NCI-H2171 treated with DMSO at 0.1 percent for 48 hours (cell line): ENCODE results near the gene TENM4.
"Not testable (repeated sequence)": the region's sequence is repeated elsewhere in the genome, so short reads cannot be mapped to it uniquely, and the experiment has no call there.

ENCODE experiments used
- DNase-seq: peaks from one replicate; lab custom pipeline; 2025; lab: John Stamatoyannopoulos, UW

Gene TENM4

DNA sequence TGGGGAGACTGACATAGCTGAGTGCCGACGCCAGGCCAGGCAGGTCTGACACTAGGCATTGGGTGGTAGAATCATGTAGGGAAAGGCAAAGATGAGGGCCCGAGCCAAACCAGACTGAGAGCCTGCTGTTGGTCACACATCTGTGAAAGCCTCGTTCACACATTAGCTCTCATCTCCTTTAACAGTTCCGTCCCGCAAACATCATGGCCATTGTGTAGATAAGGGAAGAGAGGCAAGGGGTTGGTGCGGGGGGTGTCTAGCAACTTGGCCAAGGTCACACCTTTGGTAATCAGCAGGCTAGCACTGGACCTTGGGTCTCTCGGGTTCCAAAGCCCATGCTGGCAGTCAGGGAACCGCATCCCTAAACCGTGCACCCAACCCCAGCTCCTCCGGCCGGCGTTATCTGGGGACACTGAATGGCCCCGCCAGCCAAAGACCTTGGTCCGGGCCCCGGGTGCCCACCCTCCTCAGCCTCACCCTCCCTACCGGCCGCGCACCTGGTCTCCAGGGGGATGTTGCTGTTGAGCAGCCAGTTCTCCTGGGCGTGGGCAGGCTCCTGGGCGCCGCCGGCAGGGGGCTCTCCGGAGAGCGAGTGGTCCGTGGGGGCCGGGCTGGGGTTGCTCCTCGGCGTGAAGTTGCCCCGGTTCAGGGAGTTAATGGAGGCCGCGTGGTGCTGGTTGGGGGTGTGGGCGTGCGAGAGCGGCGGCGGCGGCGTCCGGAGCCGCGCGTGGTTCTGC is 537.9 kb downstream of the TENM4 start:
- DNase-seq, result no peak

DNA sequence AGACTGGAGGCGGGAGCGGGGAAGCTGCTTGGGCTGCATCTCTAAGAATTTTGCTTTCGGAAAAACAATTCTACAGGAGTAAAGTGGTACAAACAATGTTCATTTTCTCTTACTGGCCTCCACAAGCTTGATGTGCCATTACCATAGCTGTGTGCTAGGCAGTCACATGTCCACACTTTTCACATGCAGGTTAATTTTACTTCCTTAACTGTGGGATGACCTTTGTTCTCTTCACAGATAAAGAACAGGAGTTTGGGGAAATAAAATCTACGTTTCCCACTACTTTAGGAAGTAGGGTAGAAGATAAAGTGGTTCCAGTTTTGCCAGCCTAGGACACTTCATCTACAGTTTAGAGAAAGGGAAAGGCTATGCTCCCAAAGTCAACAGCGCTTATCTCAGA is 539.0 kb downstream of the TENM4 start:
- DNase-seq, result no peak

DNA sequence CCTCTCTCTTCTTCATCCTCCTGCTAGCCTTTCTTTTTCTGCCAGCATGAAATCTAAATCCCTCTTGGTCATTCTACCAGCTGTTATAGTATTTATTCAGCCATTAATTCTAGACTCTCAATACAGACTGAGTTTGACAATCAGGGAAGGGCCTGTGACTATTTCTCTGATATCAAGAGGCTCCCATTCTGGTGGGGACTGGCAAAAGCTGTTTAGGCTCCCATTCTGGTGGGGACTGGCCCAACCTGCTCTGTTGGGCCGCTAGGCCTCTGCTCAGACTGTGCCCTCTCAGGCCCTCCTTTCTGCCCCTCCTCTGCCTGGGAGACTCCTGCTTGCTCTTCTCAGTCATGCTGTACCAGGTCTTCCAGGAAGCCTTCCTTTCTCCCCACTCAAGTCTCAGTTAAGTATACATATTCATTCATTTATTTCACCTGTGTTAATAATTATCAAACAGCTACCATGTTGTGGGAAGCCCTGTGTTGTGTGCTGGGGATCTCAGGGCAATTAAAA is 542.5 kb downstream of the TENM4 start:
- DNase-seq, result no peak

DNA sequence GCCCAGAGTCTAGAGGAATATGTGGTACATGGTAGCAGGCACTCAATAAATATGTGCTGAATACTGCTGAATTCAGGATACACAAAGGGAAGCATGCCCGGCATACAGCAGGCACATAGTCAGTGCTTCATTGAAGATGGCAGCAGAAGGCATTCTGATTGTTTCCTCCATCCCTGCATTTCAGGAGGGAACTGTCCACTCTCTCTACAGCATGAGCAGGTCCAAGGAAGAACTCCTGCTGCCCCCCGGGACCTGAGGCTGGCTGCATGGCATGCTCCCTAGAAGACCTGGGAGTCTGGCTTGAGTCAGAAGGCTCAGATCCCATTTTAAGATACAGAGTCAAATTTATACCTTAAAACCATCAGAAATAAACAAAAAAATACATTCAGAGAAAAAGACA is 546.8 kb downstream of the TENM4 start:
- DNase-seq, result no peak

DNA sequence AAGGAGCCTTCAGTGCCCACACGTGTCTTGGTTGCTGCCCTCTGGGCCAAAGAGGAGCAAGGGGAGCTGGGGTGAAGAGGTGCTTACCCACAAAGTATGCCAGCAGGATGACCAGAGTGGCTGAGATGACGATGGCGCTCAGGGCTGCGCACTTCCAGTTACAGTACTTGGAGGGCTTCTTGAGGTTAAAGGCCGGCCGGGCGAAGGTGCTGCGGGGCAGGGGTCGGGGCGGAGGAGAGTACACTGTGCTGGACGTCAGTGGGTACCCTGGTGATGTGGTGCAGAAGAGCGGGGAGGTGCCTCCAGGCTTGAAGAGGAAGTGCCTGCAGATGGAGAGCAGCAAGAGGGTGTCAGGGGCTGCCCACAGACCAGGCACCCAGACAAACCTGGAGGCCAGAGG is 551.1 kb downstream of the TENM4 start:
- DNase-seq, result no peak

DNA sequence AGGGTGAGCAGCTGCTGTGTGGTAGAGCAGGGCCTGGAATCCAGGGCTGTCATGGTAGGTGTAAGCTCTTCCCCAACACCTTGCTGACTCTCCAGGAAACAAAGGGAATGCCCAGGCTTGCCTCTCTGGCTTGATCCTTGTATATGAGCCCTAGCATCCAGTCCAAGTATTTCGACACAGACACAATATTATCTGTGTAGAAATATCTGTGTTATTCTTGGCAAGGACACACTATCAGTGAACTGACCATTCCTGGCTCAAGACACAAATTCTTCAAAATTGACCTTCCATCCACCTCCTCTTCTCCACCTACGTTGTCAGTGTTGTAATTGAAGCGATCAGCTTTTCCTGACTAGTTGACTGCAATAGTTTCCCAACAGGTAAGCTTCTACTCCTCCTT is 554.2 kb downstream of the TENM4 start:
- DNase-seq, result no peak

DNA sequence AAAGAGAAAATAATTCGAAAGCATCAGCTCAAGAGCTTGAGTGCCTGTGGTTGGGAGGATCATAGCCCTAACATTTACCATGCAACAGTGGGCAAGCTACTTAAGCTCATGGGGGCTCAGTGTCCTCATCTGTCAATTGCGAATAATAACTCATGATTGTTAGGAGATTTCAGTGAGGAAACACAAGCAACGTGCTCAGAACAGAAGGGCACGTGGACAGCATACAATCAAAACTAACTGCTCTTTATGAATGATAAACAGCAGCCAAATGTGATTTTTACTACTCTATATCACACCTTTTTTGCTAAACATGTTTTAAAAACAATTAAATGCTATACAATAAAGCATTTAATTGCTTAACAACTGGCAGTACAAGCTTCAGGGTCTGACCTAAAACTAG is 556.1 kb downstream of the TENM4 start:
- no peak for DNase-seq

DNA sequence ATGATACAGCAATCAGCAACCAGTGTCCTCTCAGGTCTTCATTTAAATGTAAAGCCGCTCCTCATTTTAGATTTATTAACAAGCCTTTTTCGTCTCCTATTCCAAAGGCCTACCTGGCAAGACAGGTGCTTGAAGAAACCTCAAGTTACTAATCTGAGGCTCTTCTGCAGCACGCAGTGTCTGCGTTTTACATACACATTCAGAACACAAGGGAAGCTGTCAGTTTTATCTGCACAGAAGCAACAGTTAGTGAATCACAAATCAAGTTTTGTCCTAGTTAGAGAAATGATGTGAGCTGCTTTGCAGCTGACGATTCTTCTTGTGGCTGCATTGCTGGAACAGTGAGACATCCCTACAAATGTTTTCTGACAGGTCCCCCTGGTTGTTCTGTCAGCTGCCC is 557.3 kb downstream of the TENM4 start:
- no peak for DNase-seq

DNA sequence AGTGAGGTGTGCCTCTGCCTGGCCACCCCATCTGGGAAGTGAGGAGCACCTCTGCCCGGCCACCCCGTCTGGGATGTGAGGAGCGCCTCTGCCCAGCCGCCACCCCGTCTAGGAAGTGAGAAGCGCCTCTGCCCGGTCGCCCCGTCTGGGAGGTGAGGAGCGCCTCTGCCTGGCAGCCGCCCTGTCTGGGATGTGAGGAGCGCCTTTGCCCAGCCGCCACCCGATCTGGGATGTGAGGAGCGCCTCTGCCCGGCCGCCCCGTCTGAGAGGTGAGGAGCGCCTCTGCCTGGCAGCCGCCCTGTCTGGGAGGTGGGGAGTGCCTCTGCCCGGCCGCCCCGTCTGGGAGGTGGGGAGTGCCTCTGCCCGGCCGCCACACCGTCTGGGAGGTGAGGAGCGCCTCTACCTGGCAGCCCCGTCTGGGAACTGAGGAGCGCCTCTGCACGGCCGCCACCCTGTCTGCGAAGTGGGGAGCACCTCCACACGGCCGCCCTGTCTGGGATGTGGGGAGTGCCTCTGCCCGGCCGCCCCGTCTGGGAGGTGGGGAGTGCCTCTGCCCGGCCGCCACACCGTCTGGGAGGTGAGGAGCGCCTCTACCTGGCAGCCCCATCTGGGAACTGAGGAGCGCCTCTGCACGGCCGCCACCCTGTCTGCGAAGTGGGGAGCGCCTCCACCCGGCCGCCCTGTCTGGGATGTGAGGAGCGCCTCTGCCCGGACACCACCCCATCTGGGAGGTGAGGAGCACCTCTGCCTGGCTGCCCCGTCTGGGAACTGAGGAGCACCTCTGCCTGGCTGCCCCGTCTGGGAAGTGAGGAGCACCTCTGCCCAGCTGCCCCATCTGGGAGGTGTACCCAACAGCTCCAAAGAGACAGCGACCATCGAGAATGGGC is 561.5 kb downstream of the TENM4 start:
- DNase-seq, result not testable (repeated sequence)

DNA sequence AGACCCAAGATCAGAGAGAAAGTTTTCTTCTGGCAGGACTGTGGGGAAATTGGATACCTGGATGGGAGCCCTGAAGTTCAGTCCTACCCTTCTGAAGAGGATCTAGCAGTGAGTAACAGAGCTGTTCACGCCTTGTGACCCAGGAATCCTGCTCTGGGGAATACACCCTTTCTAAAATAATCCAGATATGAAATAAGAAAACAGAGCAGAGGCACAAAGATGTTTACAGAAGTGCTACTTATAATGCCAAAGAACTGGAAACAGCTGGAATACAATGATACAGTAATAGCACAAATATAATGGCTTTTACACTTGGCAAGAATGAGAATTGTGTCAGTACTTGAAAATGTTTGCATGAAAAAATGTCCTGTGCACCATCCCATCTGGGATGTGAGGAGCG is 562.2 kb downstream of the TENM4 start:
- no peak for DNase-seq

DNA sequence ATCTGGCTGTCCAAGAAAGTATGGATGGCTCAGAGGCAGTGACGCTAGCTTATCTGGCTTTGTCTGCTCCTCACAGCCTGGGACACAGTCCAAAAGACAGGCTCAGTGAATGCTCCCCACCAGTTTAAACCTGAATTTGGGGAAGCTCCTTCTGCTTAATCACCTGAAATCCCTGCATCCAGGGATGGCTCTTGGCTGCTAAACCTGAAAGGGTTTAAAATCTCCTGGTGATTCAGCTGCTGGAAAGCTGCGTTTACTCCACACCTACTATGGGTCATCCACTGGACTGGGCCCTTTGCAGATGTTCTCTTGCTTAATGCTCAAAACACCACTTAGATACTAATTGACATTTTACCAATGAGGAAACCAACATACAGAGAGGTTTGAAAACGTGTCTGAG is 564.2 kb downstream of the TENM4 start:
- no peak for DNase-seq

DNA sequence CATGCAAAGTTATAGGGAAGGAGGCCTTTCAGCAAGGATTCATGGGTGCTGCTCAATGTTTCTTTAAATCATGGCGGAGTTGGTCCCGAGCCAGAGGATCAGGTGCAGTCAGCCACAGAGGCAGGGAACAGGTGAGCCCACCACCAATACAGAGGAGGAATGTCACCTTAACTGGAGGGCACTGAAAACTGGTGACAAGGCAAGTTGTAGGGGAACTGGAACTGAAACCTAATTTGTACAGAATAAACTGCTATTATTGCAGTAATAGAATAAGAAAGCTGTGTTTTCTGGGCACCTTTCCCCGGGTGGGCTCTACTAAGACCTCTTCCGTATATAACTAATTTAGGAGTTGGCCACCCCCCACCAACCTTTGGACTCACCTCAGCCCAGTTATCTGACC is 570.2 kb downstream of the TENM4 start:
- DNase-seq, result no peak

DNA sequence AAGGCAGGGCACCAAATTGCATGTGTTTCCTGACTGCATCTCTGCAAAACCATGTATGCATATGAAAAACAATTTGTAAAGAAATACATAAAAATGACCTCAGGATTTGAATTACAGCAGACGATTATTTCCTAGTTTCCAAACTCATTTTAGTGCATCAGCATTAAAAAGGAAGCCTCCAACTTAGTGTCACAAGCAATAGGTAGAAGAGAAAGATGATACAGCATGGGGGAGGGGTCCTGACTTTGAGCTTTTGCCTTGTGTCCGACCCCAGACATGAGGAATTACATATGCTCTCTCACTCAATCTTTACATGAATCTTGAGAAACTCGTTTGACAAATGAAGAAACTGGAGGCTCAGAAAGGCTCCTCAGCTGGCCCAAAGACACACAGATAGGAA is 571.5 kb downstream of the TENM4 start:
- no peak for DNase-seq

DNA sequence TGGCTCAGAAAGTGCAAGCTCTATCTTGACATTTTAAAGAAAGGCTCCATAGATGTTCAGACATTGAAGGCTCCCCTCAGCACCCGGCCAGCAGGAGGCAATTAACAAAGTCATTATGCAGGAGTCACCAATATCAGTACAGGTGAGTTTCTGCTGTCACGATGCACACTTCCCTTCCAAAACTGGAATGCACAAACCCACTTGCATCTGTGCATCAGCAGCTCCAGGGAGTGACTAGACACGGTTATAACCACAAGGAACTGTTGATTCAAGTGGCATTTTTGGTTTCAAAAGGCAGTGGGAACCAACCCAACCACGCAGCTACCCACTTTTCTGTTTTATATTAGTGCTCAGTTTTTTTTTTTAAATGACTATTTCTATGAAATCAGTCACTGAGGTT is 572.3 kb downstream of the TENM4 start:
- DNase-seq, result no peak

DNA sequence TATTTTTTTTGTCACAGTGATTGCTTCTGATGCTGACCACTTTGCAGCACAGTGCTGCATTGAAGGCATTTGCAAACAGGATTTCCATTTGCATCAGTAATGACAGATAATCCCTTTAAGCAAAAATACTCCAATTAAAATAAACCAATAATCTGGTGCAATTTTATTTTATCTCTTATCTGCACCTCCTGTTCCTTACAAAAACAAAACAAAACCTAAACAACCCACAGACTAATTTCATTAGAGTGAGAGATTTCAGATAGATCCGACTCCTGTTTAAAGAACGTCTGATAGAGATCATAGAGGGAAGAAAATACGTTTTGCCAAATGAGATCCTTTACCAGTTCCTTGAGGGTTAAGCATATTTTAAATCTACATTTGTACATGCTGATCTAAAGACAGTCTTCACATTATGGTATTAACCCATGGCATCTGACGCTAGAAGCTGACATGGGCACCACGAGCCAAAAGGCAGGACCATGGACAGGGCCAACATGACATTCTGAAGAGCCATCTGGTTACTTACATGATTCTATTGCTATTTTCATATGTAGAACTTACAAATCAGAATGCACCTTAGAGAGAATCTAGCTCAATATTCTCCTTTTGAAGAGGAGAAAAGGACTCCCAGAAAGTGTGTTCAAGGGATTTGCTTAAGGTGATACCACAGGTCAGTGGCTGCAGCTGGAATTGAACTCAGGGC is 580.0 kb downstream of the TENM4 start:
- DNase-seq, result no peak

DNA sequence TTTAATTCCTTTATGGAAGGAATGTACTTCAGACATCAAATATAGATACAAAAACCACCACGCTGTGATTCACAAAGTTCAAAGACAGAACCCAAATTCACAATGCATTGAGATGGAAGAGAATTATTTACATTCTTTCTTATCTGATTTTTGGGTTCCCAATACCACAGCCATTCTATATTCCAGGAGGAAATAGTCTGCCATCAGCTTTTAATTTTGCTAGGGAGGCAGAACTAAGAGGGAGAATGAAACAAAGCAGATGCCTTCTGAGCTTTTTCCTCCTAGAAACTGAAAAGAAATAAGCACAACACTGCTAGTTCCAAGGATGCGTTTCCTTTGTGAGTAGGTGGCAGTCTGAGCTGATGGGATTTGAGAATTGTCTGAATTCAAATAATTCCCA is 583.1 kb downstream of the TENM4 start:
- DNase-seq, result no peak

DNA sequence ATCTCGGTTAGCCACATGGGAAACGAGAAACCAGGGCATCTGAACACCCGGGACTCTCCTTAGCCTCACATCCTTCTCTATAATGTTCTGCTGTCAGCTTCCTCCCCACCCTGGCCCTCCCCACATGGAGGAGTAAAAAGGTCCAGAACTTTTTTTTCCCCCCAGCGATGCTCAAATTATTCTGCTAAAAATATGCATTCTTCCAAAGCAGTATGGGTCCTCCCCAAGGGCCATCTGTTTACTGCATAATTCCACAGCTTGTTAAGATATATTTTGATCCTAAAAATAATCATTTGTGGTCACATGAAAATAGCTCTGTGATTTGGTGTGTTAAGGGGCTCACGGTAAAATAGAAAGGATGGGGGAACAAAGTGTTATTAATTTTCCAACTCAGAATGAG is 584.6 kb downstream of the TENM4 start:
- DNase-seq, result no peak

DNA sequence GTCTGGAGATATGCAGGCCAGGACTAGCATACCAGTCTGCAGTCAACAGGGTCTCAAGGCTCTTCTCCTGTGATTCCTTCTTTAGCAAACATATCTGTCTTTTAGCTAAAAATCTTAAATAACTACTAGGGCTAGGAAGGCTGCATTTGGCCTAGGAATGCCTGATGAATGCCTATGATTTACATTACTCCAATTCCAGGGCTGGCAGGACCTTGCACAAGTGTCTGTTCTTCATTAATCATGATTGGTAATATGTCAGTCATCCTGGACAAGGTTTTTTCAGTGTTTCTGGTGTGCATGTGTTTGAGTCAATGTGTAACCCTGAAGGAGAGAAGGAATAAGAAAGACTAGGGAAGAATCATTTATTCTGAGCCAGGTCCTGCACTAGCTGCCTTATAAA is 585.7 kb downstream of the TENM4 start:
- DNase-seq, result no peak

DNA sequence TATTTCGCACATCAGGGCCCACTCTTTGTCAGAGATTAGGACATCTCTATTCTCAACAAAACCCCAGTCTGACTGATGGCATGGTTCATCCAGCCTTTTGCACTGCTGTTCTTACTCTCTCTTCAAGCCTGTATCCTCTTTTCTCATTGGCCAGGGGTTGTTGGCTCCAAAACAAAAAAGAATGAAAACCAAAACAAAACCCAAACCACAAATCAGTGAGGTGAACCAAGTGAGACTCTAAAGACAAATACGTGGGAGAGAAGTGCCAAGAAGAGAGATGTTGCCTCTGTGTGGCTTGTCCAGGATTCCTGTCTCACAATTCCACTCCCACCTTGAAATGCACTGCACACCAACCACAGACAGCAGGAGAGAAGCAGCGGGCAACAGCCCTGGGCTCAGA is 587.3 kb downstream of the TENM4 start:
- DNase-seq, result no peak

DNA sequence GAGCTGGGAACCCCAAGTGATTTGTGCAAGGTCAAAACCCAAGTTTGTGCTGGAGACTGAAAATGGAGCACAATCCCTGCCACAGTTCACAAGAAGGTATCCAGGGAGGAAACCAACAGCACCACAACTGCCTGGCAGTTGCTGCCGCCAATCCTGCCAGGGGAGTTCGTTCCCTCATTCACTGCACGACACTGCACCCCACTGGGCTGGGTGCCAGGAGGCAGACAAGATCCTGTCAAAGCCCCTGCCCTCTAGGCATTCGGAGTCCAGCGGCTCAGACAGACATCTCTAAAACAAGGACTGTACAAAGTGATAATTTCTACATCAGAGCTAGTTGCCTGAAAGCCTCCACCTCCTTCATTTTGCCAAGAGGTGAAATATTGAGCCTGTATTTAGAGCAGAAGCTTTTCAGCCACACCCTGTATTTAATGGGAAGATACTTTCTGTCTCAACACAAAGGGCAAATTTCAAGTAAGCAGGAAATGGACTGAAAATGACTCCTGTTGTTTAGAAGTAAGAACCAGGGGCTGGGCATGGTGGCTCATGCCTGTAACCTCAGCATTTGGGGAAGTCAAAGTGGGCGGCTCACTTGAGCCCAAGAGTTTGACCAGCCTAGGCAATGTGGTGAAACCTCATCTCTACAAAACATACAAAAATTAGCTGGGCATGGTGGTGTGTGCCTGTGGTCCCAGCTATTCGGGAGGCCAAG is 588.8 kb downstream of the TENM4 start:
- DNase-seq, result no peak

DNA sequence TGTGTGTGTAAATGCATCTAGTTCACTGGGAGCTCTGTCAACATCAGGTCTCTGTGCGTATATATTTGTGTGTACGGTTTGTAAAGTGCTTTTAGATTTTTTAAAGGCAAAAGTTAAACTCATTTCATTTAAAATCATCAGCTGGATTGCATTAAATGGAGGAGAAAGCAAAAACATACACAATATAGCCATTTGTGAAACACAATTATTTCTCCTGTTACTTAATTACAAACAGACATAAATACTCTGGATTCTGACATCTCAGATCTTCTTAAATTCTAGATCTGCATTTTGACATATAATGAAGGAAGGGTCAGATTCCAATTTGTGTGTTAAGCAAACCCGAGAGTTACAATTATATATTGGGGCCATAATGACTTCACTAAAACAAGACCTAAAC is 590.8 kb downstream of the TENM4 start:
- DNase-seq, result no peak

DNA sequence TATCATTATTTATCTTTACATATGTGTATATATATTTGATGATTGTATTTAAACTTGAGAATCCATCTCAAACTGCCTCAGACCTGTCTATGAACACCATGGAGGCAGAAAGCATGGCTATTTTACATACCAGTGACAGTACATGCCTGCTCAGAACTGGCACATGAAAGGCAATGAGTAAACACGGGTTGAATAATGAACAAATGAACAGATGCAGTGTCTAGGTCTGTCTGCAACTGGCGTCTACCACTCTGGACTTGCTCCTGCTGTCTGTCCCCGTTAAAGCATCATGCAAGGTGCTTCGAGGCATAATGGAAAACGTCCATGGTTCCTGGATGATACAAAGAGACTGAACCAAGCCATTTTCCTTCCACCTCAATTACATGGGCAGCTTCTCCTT is 594.6 kb downstream of the TENM4 start:
- no peak for DNase-seq
